Heart left ventricle (tissue), 13 donors: ENCODE results near the gene AKAP6.

Experiments
- POLR2A ChIP-seq, 2 donors: fragments of 450-650 bp; IDR thresholded peaks; one replicate each; pipeline ENCODE4 v1.6.1; 2017; ENCODE audit warnings: antibody characterized with exemption in 2 of 2, mild to moderate bottlenecking in 2 of 2, moderate library complexity in 2 of 2
- TF ChIP-seq, protein P1 (sequence below), 12 donors: fragments of 200-600 bp; sonication (generic) in 4 of 12; IDR thresholded peaks; one replicate each; pipeline versions ENCODE4 v1.5.0 to v1.8.0; 2018 to 2022; ENCODE audit warnings: antibody characterized with exemption in 12 of 12, mild to moderate bottlenecking in 5 of 12
- donor health status: ischemic (EF 13 %, LVEDD 7.1; RV severe dilation, severe dysfunction).
- donor health status: DM: no; HTN: yes; CAD: no.
- donor health status: DM: no; HTN: no; CAD: no.
- donor health status: ischemic (EF 25% LVEDD 6.9; RV normal size, moderate dysfunction).
- donor health status: ischemic (EF 25% LVEDD 5.7; RV mildly dilated, moderate dysfunction).
- donor health status: ischemic (EF 35%, LVEDD 5.7; RV mildly dilated, moderate dysfunction).
- donor health status: nonischemic (EF 11% LVEDD 7.7; RV severe dilation, severe dysfunction).
- donor health status: DM: yes; HTN: yes; CAD: no.
- donor health status: PGD.
- donor health status: ischemic (EF 29% LVEDD 5.4; RV normal size, mild dysfunction).
- donor health status: nonischemic (EF 23%, LVEDD 6.1; RV moderate dilation, normal function).

GRCh38 chr14:32683679-32684078 lies 354.6 kb downstream of the AKAP6 start:
- TF ChIP-seq POLR2A (IDR thresholded peaks at IDR 0.05), result no peak
- TF ChIP-seq, protein P1, sequence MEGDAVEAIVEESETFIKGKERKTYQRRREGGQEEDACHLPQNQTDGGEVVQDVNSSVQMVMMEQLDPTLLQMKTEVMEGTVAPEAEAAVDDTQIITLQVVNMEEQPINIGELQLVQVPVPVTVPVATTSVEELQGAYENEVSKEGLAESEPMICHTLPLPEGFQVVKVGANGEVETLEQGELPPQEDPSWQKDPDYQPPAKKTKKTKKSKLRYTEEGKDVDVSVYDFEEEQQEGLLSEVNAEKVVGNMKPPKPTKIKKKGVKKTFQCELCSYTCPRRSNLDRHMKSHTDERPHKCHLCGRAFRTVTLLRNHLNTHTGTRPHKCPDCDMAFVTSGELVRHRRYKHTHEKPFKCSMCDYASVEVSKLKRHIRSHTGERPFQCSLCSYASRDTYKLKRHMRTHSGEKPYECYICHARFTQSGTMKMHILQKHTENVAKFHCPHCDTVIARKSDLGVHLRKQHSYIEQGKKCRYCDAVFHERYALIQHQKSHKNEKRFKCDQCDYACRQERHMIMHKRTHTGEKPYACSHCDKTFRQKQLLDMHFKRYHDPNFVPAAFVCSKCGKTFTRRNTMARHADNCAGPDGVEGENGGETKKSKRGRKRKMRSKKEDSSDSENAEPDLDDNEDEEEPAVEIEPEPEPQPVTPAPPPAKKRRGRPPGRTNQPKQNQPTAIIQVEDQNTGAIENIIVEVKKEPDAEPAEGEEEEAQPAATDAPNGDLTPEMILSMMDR (IDR thresholded peaks at IDR 0.05), result no peak
